ENCODE data around the gene KLC4.
"Not testable (repeated sequence)": the region's sequence is repeated elsewhere in the genome, so short reads cannot be mapped to it uniquely, and the experiment has no call there.

KLC4 gene

GRCh38 chr6:43074847-43075669 lies 15.6 kb downstream of the KLC4 start:
- no peak for DNase-seq

- DNase-seq = peak; percentile 79 to 81
These were observed 16.4 kb downstream of the KLC4 start, which contains the start of gene PTK7 for GRCh38 chr6:43075670-43076463. Gene PTK7, plus strand, starts transcription at chr6:43076314. Its CDS starts 175 bp downstream, at chr6:43076489.

- DNase-seq = no peak
These were observed 17.3 kb downstream of the KLC4 start for GRCh38 chr6:43076464-43077332.

- no peak for DNase-seq
These were observed 17.9 kb downstream of the KLC4 start for GRCh38 chr6:43077333-43077809.

GRCh38 chr6:43077981-43078511 lies 18.6 kb downstream of the KLC4 start:
- DNase-seq = no peak

- no peak for DNase-seq
These were observed 19.3 kb downstream of the KLC4 start for GRCh38 chr6:43078691-43079090.

GRCh38 chr6:43081043-43081442 lies 21.6 kb downstream of the KLC4 start:
- no peak for DNase-seq

- not testable (repeated sequence) for DNase-seq
These were observed 22.5 kb downstream of the KLC4 start for GRCh38 chr6:43081922-43082321.

GRCh38 chr6:43082806-43083655 lies 23.6 kb downstream of the KLC4 start:
- DNase-seq = no peak

- DNase-seq = no peak
These were observed 26.7 kb downstream of the KLC4 start for GRCh38 chr6:43086022-43086658.

GRCh38 chr6:43088654-43089056 lies 29.2 kb downstream of the KLC4 start:
- no peak for DNase-seq

- DNase-seq = no peak
These were observed 30.0 kb downstream of the KLC4 start for GRCh38 chr6:43089467-43089866.

- no peak for DNase-seq
These were observed 30.6 kb downstream of the KLC4 start for GRCh38 chr6:43089874-43090558.

- no peak for DNase-seq
These were observed 31.1 kb downstream of the KLC4 start for GRCh38 chr6:43090559-43090956.

- no peak for DNase-seq
These were observed 31.6 kb downstream of the KLC4 start for GRCh38 chr6:43091020-43091419.

- no peak for DNase-seq
These were observed 32.1 kb downstream of the KLC4 start for GRCh38 chr6:43091436-43091991.

- DNase-seq = no peak
These were observed 33.2 kb downstream of the KLC4 start for GRCh38 chr6:43092635-43093034.

GRCh38 chr6:43093436-43094289 lies 34.2 kb downstream of the KLC4 start:
- no peak for DNase-seq

GRCh38 chr6:43095939-43096338 lies 36.5 kb downstream of the KLC4 start:
- no peak for DNase-seq

Data from NCI-H1930 (cell line).